Parathyroid adenoma (tissue), 2 donors: ENCODE measurements around the gene SYNE4.
A peak's percentile ranks its signal among the peaks of the same experiment; 100 is the strongest.

Experiments used
- H2AFZ ChIP-seq: fragments of 300-600 bp; sonication (generic); one replicate; pipeline ENCODE4 v1.7.0; 2017; ENCODE audit warnings: antibody characterized with exemption, mild to moderate bottlenecking
- H3K27ac ChIP-seq: fragments of 300-600 bp; sonication (generic); one replicate; pipeline ENCODE4 v1.7.0; 2017
- H3K27me3 ChIP-seq: fragments of 300-600 bp; sonication (generic); one replicate; pipeline ENCODE4 v1.7.0; 2017; ENCODE audit warnings: low read length; ENCODE audit not compliant: control insufficient read depth, insufficient read depth
- H3K36me3 ChIP-seq: fragments of 300-600 bp; sonication (generic); one replicate; pipeline ENCODE4 v1.7.0; 2017; ENCODE audit warnings: low read length; ENCODE audit not compliant: control insufficient read depth, insufficient read depth
- H3K4me1 ChIP-seq: fragments of 300-600 bp; sonication (generic); one replicate; pipeline ENCODE4 v1.7.0; 2017; ENCODE audit warnings: control low read depth
- H3K4me2 ChIP-seq: fragments of 300-600 bp; sonication (generic); one replicate; pipeline ENCODE4 v1.7.0; 2017; ENCODE audit warnings: low read length
- H3K4me3 ChIP-seq: fragments of 300-600 bp; sonication (generic); one replicate; pipeline ENCODE4 v1.7.0; 2017; ENCODE audit warnings: low read depth, low read length
- H3K79me2 ChIP-seq: fragments of 300-600 bp; sonication (generic); one replicate; pipeline ENCODE4 v1.7.0; 2017; ENCODE audit warnings: control low read depth
- H3K9ac ChIP-seq: fragments of 300-600 bp; sonication (generic); one replicate; pipeline ENCODE4 v1.7.0; 2017; ENCODE audit warnings: mild to moderate bottlenecking
- H3K9me3 ChIP-seq: fragments of 300-600 bp; sonication (generic); one replicate; pipeline ENCODE4 v1.7.0; 2017; ENCODE audit warnings: low read length; ENCODE audit not compliant: control insufficient read depth
- TF ChIP-seq, protein P1 (sequence below): fragments of 300-600 bp; sonication (generic); IDR thresholded peaks from one replicate; pipeline ENCODE4 v1.7.0; 2017; ENCODE audit warnings: antibody characterized with exemption, mild to moderate bottlenecking
- donor health status: primary hyperparathyroidism.

SYNE4 gene

GRCh38 chr19:36030264-36031148, 21.9 kb upstream of the SYNE4 start:
- Histone ChIP-seq H3K4me1 (peaks cover 3% of the 10 kb centered on the region), H3K9me3 (no peaks in the 10 kb centered on the region), H3K27ac (no peak overlapping the region), H3K27me3 (no peaks in the 10 kb centered on the region), H3K36me3 (no peaks in the 10 kb centered on the region), H3K4me2 (no peak overlapping the region), H2AFZ (no peak overlapping the region), H3K79me2 (no peaks in the 10 kb centered on the region), H3K4me3 (no peak overlapping the region), H3K9ac (no peak overlapping the region)
- TF ChIP-seq, protein P1, sequence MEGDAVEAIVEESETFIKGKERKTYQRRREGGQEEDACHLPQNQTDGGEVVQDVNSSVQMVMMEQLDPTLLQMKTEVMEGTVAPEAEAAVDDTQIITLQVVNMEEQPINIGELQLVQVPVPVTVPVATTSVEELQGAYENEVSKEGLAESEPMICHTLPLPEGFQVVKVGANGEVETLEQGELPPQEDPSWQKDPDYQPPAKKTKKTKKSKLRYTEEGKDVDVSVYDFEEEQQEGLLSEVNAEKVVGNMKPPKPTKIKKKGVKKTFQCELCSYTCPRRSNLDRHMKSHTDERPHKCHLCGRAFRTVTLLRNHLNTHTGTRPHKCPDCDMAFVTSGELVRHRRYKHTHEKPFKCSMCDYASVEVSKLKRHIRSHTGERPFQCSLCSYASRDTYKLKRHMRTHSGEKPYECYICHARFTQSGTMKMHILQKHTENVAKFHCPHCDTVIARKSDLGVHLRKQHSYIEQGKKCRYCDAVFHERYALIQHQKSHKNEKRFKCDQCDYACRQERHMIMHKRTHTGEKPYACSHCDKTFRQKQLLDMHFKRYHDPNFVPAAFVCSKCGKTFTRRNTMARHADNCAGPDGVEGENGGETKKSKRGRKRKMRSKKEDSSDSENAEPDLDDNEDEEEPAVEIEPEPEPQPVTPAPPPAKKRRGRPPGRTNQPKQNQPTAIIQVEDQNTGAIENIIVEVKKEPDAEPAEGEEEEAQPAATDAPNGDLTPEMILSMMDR = peak; percentile 15

DNA sequence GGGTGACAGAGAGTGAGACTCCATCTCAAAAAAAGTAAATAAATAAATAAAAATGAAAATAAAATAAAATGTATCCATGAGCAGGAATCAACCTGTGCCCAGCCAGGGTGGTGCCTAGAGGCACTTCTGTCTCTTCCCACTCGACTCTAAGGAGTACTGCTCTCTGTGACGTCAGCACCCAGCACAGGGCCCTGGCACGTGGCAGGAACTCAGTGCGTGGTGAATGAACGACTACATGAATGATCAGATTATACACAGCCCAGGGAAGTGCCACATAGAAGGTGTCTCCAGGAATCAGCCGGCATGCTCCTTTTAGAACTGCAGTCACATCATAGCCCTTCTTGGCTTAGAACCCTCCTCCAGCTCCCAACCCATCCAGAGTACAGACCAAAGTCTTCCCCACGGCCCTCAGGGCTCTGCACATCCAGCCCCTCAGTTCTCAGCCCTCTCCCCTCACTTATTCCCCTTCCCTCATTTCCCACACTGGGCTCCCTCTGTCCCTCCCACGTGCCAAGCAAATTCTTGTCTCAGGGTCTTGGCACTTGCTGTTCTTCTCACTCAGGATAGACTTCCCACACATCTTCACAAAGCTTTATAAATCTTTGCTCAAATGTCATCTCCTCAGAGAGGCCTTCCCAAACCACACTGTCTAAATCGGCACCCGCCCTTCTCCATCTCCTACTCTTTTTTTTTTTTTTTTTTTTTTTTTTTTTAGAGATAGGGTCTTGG, 19.9 kb upstream of the SYNE4 start:
- TF ChIP-seq, protein P1 = no peak
- no peak overlapping the region for H3K4me3 ChIP-seq
- H3K4me2 ChIP-seq = no peak overlapping the region
- no peaks in the 10 kb centered on the region for H3K9me3 ChIP-seq
- no peak overlapping the region for H2AFZ ChIP-seq
- H3K4me1 ChIP-seq = peaks cover 3% of the 10 kb centered on the region
- no peak overlapping the region for H3K27ac ChIP-seq
- no peaks in the 10 kb centered on the region for H3K36me3 ChIP-seq
- no peaks in the 10 kb centered on the region for H3K79me2 ChIP-seq
- no peak overlapping the region for H3K9ac ChIP-seq
- H3K27me3 ChIP-seq = no peaks in the 10 kb centered on the region

DNA sequence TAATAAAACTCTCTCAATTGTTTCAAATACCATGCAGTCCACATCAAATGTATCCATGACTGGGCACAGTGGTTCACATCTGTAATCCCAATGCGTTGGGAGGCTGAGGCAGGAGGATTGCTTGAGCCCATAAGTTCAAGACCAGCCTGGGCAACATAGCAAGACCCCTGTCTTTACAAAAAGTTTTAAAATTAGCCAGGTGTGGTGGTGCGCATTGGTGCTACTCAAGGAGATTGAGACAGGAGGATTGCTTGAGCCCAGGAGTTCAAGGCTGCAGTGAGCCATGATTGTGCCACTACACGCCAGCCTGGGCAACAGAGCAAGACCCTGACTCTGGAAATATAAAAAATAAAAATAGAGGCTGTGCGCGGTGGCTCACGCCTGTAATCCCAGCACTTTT, 19.1 kb upstream of the SYNE4 start:
- no peaks in the 10 kb centered on the region for H3K27me3 ChIP-seq
- TF ChIP-seq, protein P1 = no peak
- H3K36me3 ChIP-seq = no peaks in the 10 kb centered on the region

DNA sequence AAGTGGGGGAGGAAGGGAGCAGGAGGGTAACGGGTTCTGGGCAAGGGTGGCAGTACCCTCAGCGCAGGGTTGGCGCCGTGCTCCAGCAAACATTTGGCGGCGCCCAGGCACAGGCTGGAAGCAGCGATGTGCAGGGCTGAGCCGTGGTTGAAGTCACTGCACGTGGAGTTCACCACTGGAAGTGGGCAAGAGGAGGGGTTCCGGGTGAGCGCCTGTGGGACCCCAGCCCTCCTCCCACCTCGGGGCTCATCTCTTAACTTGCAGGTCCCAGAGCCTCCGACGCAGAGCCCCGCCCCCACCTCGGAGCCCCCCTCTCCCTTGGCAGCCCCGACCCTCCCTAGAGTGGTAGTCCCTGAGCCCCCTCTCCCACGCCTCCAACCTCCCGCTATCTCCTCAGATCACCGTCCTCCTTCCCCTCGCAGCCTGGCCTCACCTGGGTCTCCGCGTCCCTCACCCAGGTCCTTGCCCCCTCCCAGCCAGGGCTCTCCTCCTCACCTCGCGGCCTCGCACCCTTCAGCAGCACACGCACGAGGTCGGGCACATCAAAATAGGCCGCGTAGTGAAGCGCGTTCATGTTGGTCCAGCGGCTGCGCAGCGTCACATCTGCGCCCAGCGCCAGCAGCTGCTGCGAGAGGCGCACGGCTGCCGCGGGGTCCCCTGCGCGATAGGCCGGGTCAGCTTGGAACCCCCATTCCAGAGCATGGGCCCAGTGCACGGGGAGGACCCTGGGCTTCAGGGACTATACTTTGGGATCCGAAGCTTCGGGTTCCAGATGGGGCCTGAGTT, 17.7 kb upstream of the SYNE4 start:
- H3K27me3 ChIP-seq = no peaks in the 10 kb centered on the region
- H3K27ac ChIP-seq = no peak overlapping the region
- TF ChIP-seq, protein P1 = no peak
- H3K4me2 ChIP-seq = no peak overlapping the region
- no peak overlapping the region for H2AFZ ChIP-seq
- H3K9me3 ChIP-seq = no peaks in the 10 kb centered on the region
- H3K4me3 ChIP-seq = no peak overlapping the region
- no peaks in the 10 kb centered on the region for H3K36me3 ChIP-seq
- no peaks in the 10 kb centered on the region for H3K79me2 ChIP-seq
- H3K9ac ChIP-seq = no peak overlapping the region
- H3K4me1 ChIP-seq = no peaks in the 10 kb centered on the region

More for the DNA sequence above, 19.1 kb upstream of the SYNE4 start:
- H2AFZ ChIP-seq = no peak overlapping the region
- no peak overlapping the region for H3K9ac ChIP-seq
- no peak overlapping the region for H3K27ac ChIP-seq
- H3K79me2 ChIP-seq = no peaks in the 10 kb centered on the region
- peaks cover 3% of the 10 kb centered on the region for H3K4me1 ChIP-seq
- no peak overlapping the region for H3K4me3 ChIP-seq
- no peaks in the 10 kb centered on the region for H3K9me3 ChIP-seq
- H3K4me2 ChIP-seq = no peak overlapping the region
